IMR-90 (cell line): ENCODE data around the gene FGFRL1. TPM values are rescaled to one million over a fixed set of nuclear protein-coding genes. Genes with fewer than 3 reads are reported as not detected.

Experiments used
- ATAC-seq: fragments of 200-7000 bp; cut with Tn5 transposase; 2 replicates; pipeline ENCODE4 v1.9.1; 2020; ENCODE audit warnings: low read depth, mild to moderate bottlenecking, moderate library complexity
- BruUV-seq: library from RNA; stranded (reverse); fragments of 400-500 nt; replicated peaks from 2 replicates; lab custom pipeline; 2021; lab: Mats Ljungman, UMichigan
- CTCF ChIA-PET: fragments of 300-600 bp; formaldehyde crosslinking; extraction: SDS; loops from one replicate; lab custom pipeline; 2021; ENCODE audit warnings: antibody characterized with exemption; lab: Yijun Ruan, JAX
- POLR2A ChIA-PET: fragments of 300-600 bp; sonication (Branson Sonifier 250); formaldehyde crosslinking; loops from one replicate; lab custom pipeline; 2022; ENCODE audit warnings: antibody characterized with exemption; ENCODE audit not compliant: unreplicated experiment; lab: Charles Lee
- DNase-seq: peaks from one replicate; pipeline ENCODE4 v3.0.0; 2013
- H2AFZ ChIP-seq: replicated peaks from 2 replicates; pipeline ENCODE3; 2013; ENCODE audit warnings: low read length, mild to moderate bottlenecking; ENCODE audit not compliant: poor library complexity
- H2AK5ac ChIP-seq: 2 replicates; pipeline ENCODE4 v1.6.1; 2013; ENCODE audit warnings: low read depth, low read length, inconsistent platforms
- H2AK9ac ChIP-seq: replicated peaks from 2 replicates; pipeline ENCODE3; 2013; ENCODE audit warnings: mild to moderate bottlenecking, low read depth, low read length, moderate library complexity; ENCODE audit not compliant: poor library complexity
- H2BK120ac ChIP-seq: 2 replicates; pipeline ENCODE4 v1.6.1; 2013; ENCODE audit warnings: low read depth, low read length, inconsistent platforms
- H2BK15ac ChIP-seq: 3 replicates; pipeline ENCODE4 v1.6.1; 2013; ENCODE audit warnings: low read depth, low read length, inconsistent platforms
- H2BK20ac ChIP-seq: 2 replicates; pipeline ENCODE4 v1.6.1; 2013; ENCODE audit warnings: low read depth, mild to moderate bottlenecking, inconsistent platforms, low read length, moderate library complexity
- H2BK5ac ChIP-seq: 2 replicates; pipeline ENCODE4 v1.6.1; 2013; ENCODE audit warnings: mild to moderate bottlenecking, low read depth, low read length, inconsistent platforms; ENCODE audit not compliant: poor library complexity, severe bottlenecking
- H3K14ac ChIP-seq: replicated peaks from 2 replicates; pipeline ENCODE4 v1.6.1; 2013; ENCODE audit warnings: low read depth, low read length, inconsistent platforms
- H3K18ac ChIP-seq: 2 replicates; pipeline ENCODE4 v1.6.1; 2013; ENCODE audit warnings: low read depth, low read length, control low read depth
- H3K23ac ChIP-seq: 2 replicates; pipeline ENCODE4 v1.6.1; 2013; ENCODE audit warnings: low read depth, low read length, inconsistent platforms
- H3K27ac ChIP-seq: 2 replicates; pipeline ENCODE4 v1.5.1; 2013; ENCODE audit warnings: mild to moderate bottlenecking, control low read depth, low read length; ENCODE audit not compliant: insufficient read depth
- H3K27me3 ChIP-seq: 2 replicates; pipeline ENCODE4 v1.6.1; 2013; ENCODE audit warnings: low read length; ENCODE audit not compliant: control insufficient read depth, insufficient read depth
- H3K36me3 ChIP-seq: 2 replicates; pipeline ENCODE4 v1.6.1; 2013; ENCODE audit warnings: low read length, mixed read lengths; ENCODE audit not compliant: control insufficient read depth, insufficient read depth
- H3K4ac ChIP-seq: 2 replicates; pipeline ENCODE4 v1.6.1; 2013; ENCODE audit warnings: low read depth, low read length, inconsistent platforms
- H3K4me1 ChIP-seq: 2 replicates; pipeline ENCODE4 v1.6.1; 2013; ENCODE audit warnings: low read length, mixed read lengths; ENCODE audit not compliant: control insufficient read depth, insufficient read depth
- H3K4me2 ChIP-seq: 2 replicates; pipeline ENCODE4 v1.6.1; 2013; ENCODE audit warnings: low read depth, mild to moderate bottlenecking, control low read depth, low read length, moderate library complexity
- H3K4me3 ChIP-seq: 2 replicates; pipeline ENCODE4 v1.5.1; 2013; ENCODE audit warnings: low read depth, mild to moderate bottlenecking, control low read depth, low read length, moderate library complexity; ENCODE audit not compliant: insufficient read depth
- H3K56ac ChIP-seq: 2 replicates; pipeline ENCODE4 v1.6.1; 2013; ENCODE audit warnings: low read length, inconsistent platforms; ENCODE audit not compliant: insufficient read depth; ENCODE audit errors: extremely low read depth
- H3K79me1 ChIP-seq, 2 experiments: 2 replicates each; pipeline ENCODE4 v1.6.1; 2013; ENCODE audit warnings: low read length in 2 of 2, inconsistent platforms in 1 of 2, low read depth in 1 of 2
- H3K9ac ChIP-seq: 2 replicates; pipeline ENCODE4 v1.6.1; 2013; ENCODE audit warnings: low read depth, low read length, control low read depth
- H3K9me1 ChIP-seq: 2 replicates; pipeline ENCODE4 v1.6.1; 2013; ENCODE audit warnings: low read length, inconsistent platforms; ENCODE audit not compliant: insufficient read depth
- H3K9me3 ChIP-seq: 2 replicates; pipeline ENCODE4 v1.6.1; 2013; ENCODE audit warnings: low read length; ENCODE audit not compliant: control insufficient read depth, insufficient read depth
- H4K20me1 ChIP-seq: 2 replicates; pipeline ENCODE4 v1.6.1; 2013; ENCODE audit warnings: low read length, inconsistent platforms; ENCODE audit not compliant: insufficient read depth
- H4K5ac ChIP-seq: 2 replicates; pipeline ENCODE4 v1.6.1; 2013; ENCODE audit warnings: mild to moderate bottlenecking, low read depth, low read length, control low read depth
- H4K8ac ChIP-seq, 2 experiments: 2 replicates each; pipeline ENCODE4 v1.6.1; 2013; ENCODE audit warnings: low read depth in 2 of 2, low read length in 2 of 2, control low read depth in 1 of 2, inconsistent platforms in 1 of 2
- H4K91ac ChIP-seq: 2 replicates; pipeline ENCODE4 v1.6.1; 2013; ENCODE audit warnings: low read depth, low read length, inconsistent platforms; ENCODE audit not compliant: insufficient read depth
- MAZ ChIP-seq: IDR thresholded peaks from 2 replicates; pipeline ENCODE4 v1.6.1; 2012; ENCODE audit warnings: low read depth, mild to moderate bottlenecking, low read length, improper control_type of control experiment, moderate library complexity, borderline replicate concordance
- RFX5 ChIP-seq: IDR thresholded peaks from 2 replicates; pipeline ENCODE4 v1.8.0; 2012; ENCODE audit warnings: low read depth, mild to moderate bottlenecking, low read length, moderate library complexity
- SMC3 ChIP-seq: fragments of 150-350 bp; IDR thresholded peaks from 2 replicates; pipeline ENCODE4 v1.6.1; 2016; ENCODE audit warnings: low read depth, mild to moderate bottlenecking, antibody characterized with exemption, low read length, moderate library complexity
- WGBS, 2 experiments: methylation state at CpG; one replicate each; pipeline versions ENCODE4 v1.1.5 to v1.1.7; 2013; ENCODE audit warnings: missing lambda C conversion rate in 2 of 2; ENCODE audit not compliant: insufficient read length in 1 of 2; ENCODE audit errors: extremely low coverage in 2 of 2; 5-methylcytosine and 5-hydroxymethylcytosine counted together
- dilution Hi-C: fragments of 300-500 bp; cut with HindIII; formaldehyde crosslinking; loops from one replicate; pipeline ENCODE4 v1.14.3; 2018; ENCODE audit warnings: low sequenced_read_pairs; ENCODE audit not compliant: unreplicated experiment
- in situ Hi-C: fragments of 300-500 bp; cut with MboI; formaldehyde crosslinking; loops from 3 replicates; pipeline ENCODE4 v1.14.3; 2019; ENCODE audit warnings: low sequenced_read_pairs, inconsistent platforms, mixed read lengths
- intact Hi-C: fragments of 100-400 bp; cut with micrococcal nuclease; formaldehyde crosslinking; loops from 2 replicates; pipeline ENCODE4 v1.10.0; 2022
- polyA plus RNA-seq, 3 experiments: library from polyadenylated mRNA; depleted of rRNA; stranded (reverse); fragments of >200 nt; gene quantifications; 2 replicates each; pipeline ENCODE4 v1.2.3, GENCODE V29; 2012; ENCODE audit warnings: low replicate concordance in 1 of 3
- total RNA-seq: library from RNA; depleted of rRNA; stranded (reverse); fragments of >200 nt; gene quantifications from 2 replicates; pipeline ENCODE4 v1.2.3, GENCODE V29; 2012

FGFRL1 gene
- total and polyA plus RNA-seq, 2 of the 4 experiments (the other 2 are of a cell fraction) = 49.3 to 78.8 TPM

- H2BK15ac ChIP-seq = no peak overlapping the region
- no peak for DNase-seq
- intact Hi-C loops = no loop called here
- no peak overlapping the region for H3K4me3 ChIP-seq
- ATAC-seq = no peak
- H3K9me3 ChIP-seq = no peaks in the 10 kb centered on the region
- no peak overlapping the region for H2BK5ac ChIP-seq
- no peak overlapping the region for H2BK120ac ChIP-seq
- POLR2A ChIA-PET = no interaction called here
- no peak overlapping the region for H3K56ac ChIP-seq
- H2AK9ac ChIP-seq = no peak overlapping the region
- H4K8ac ChIP-seq = no peak overlapping the region
- no peak overlapping the region for H3K23ac ChIP-seq
- H3K36me3 ChIP-seq = no peaks in the 10 kb centered on the region
- no peaks in the 10 kb centered on the region for H4K20me1 ChIP-seq
- no peak overlapping the region for H4K5ac ChIP-seq
- no peak overlapping the region for H3K18ac ChIP-seq
- no peak overlapping the region for H2AK5ac ChIP-seq
- no peaks in the 10 kb centered on the region for H3K9me1 ChIP-seq
- no peaks in the 10 kb centered on the region for H3K79me1 ChIP-seq
- WGBS, 2 experiments = 86% methylated on average over 7 of the region's 14 CpGs; no CpG with 5 or more reads in 1 of the 2 experiments
- H2AFZ ChIP-seq = no peak overlapping the region
- BruUV-seq = no TSS peak
- CTCF ChIA-PET = no interaction called here
- in situ Hi-C loops = no loop called here
- no peak overlapping the region for H3K9ac ChIP-seq
- no peak overlapping the region for H3K27ac ChIP-seq
- no peak overlapping the region for H3K4me2 ChIP-seq
- no peak overlapping the region for H3K14ac ChIP-seq
- dilution Hi-C loops = no loop called here
- no peak overlapping the region for H3K4ac ChIP-seq
- no peaks in the 10 kb centered on the region for H3K4me1 ChIP-seq
- no peak overlapping the region for H2BK20ac ChIP-seq
- TF ChIP-seq MAZ = no peak
- no peak for TF ChIP-seq SMC3
- no peak for TF ChIP-seq RFX5
- peaks cover 58% of the 10 kb centered on the region for H3K27me3 ChIP-seq
- H4K91ac ChIP-seq = no peak overlapping the region
These were observed 49.8 kb downstream of the FGFRL1 start for GRCh38 chr4:1061056-1061700.
